Heart left ventricle (tissue), 13 donors: ENCODE results near the gene RAB11FIP4.

Source experiments
- CTCF ChIP-seq, 12 donors: fragments of 200-600 bp; sonication (generic) in 4 of 12; IDR thresholded peaks; one replicate each; pipeline versions ENCODE4 v1.5.0 to v1.8.0; 2018 to 2022; ENCODE audit warnings: antibody characterized with exemption in 12 of 12, mild to moderate bottlenecking in 5 of 12
- POLR2A ChIP-seq, 2 donors: fragments of 450-650 bp; IDR thresholded peaks; one replicate each; pipeline ENCODE4 v1.6.1; 2017; ENCODE audit warnings: antibody characterized with exemption in 2 of 2, mild to moderate bottlenecking in 2 of 2, moderate library complexity in 2 of 2
- donor health status: ischemic (EF 13 %, LVEDD 7.1; RV severe dilation, severe dysfunction).
- donor health status: DM: no; HTN: yes; CAD: no.
- donor health status: DM: no; HTN: no; CAD: no.
- donor health status: ischemic (EF 25% LVEDD 6.9; RV normal size, moderate dysfunction).
- donor health status: ischemic (EF 25% LVEDD 5.7; RV mildly dilated, moderate dysfunction).
- donor health status: ischemic (EF 35%, LVEDD 5.7; RV mildly dilated, moderate dysfunction).
- donor health status: nonischemic (EF 11% LVEDD 7.7; RV severe dilation, severe dysfunction).
- donor health status: DM: yes; HTN: yes; CAD: no.
- donor health status: PGD.
- donor health status: ischemic (EF 29% LVEDD 5.4; RV normal size, mild dysfunction).
- donor health status: nonischemic (EF 23%, LVEDD 6.1; RV moderate dilation, normal function).

- no peak for TF ChIP-seq POLR2A (IDR thresholded peaks at IDR 0.05)
- TF ChIP-seq CTCF (IDR thresholded peaks at IDR 0.05) = no peak
Observed at GRCh38 chr17:31415004-31415454, 23.6 kb downstream of the RAB11FIP4 start.
